Activated CD8-positive, alpha-beta memory T cell treated with anti-CD3 and anti-CD28 coated beads, Interleukin-2, amount 50 U/mL, for 4 hours (primary cell): ENCODE results near the gene NCKIPSD.

Experiments used
- DNase-seq: peaks from one replicate; pipeline ENCODE4 v3.0.0-alpha.2; 2020

NCKIPSD gene

GRCh38 chr3:48678056-48678455, 7.7 kb downstream of the NCKIPSD start:
- DNase-seq, result no peak

GRCh38 chr3:48674505-48674904, 11.2 kb downstream of the NCKIPSD start:
- DNase-seq, result no peak

GRCh38 chr3:48672522-48672921, 13.2 kb downstream of the NCKIPSD start:
- DNase-seq, result no peak

DNA sequence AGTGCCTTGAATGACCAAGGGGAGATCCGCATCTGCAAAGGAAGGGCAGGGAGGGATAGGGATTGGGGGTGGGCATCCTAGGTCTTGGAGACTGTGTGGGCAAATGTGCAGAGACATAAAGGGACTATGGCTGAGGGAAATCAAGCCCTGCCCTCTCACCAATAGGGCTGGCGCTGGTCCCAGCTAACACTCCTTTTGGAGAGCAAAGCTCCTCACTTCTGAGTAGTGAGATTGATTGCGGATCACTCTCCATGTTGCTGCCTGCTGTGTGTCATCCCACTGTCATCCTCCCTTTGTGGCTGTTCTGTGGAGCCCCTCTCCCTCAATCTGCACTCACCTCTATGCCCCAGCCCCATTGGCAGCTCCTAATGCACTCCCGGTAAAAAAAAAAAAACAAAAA, 20.8 kb downstream of the NCKIPSD start:
- DNase-seq, result no peak

GRCh38 chr3:48664313-48664644, 21.4 kb downstream of the NCKIPSD start:
- no peak for DNase-seq

DNA sequence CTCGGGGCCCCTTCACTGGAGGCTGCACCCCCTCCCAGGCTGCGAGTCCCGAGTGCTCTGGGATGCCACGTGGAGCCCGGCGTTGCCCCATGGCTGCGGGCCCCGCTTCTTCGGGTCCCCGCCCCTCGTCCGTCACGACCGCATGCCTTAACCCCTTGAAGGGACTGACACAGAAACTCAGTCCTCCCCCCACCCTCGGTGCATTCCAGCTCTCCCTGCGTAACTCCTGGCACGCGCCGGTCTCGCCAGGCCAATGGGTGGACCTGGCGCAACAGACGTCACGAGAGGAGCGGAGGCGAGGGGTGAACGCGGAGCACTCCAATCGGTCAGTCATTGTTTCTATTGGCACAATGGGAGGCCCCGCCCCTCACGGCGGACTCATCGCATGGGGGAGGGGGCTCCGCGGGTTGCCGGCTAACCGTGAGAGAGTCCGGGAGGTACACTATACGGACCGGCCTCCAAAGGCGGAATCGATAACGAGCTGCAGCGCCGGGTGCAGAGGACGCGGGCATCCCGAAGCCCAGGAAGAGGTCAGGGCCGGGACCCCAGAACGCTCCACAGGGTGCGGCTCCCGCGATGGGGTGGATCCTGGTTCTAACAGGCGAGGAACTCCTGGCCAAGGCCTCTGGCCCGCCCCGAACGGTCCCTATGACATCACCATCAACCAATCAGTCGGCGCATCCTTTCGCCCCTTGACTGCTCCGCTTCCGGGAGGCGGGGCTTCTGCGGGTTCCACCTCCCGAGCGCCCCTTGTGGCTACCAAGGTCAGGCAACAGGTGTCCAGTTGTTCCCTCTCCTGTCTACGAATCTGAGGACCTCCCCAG, 22.0 kb downstream of the NCKIPSD start:
- DNase-seq, result peak; percentile 76

GRCh38 chr3:48662753-48663488, 22.8 kb downstream of the NCKIPSD start, which contains the start of gene CELSR3:
TSS of gene CELSR3 (minus strand) at chr3:48662886. CDS start at chr3:48662634, 252 bp downstream.
- DNase-seq, result no peak

- DNase-seq, result no peak
Measured at GRCh38 chr3:48662145-48662752, 23.5 kb downstream of the NCKIPSD start.

- DNase-seq, result peak; percentile 67
Measured at GRCh38 chr3:48661501-48662144, 24.1 kb downstream of the NCKIPSD start.

GRCh38 chr3:48660800-48661400, 24.8 kb downstream of the NCKIPSD start:
- DNase-seq, result no peak

DNA sequence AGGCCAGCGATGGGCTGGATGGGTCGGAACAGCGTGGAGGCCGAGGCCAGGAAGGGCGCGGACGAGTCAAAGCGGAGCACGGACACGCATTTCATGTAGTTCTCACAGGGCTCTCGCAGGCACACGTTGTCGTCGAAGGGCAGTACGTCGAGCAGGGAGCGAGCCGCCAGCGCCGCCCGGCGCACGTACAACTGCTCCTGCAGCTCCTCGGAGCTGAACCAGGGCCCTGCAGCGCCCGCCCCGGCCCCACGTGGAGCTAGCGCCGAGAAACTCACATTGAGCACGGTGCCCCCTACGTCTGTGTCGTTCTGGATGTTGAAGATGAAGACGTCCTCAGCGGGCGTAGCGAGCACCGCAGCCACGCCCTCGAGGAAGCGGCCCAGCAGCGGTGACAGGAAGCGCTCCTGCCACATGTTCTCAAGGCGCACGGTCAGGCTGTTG, 28.9 kb downstream of the NCKIPSD start:
- DNase-seq, result peak; percentile 37

- DNase-seq, result peak; percentile 86
Measured at GRCh38 chr3:48656061-48656840, 29.5 kb downstream of the NCKIPSD start.

GRCh38 chr3:48655606-48656005, 30.1 kb downstream of the NCKIPSD start:
- peak; percentile 61 for DNase-seq

- DNase-seq, result no peak
Measured at GRCh38 chr3:48655063-48655462, 30.7 kb downstream of the NCKIPSD start.

GRCh38 chr3:48652923-48653715, 32.6 kb downstream of the NCKIPSD start:
- no peak for DNase-seq

DNA sequence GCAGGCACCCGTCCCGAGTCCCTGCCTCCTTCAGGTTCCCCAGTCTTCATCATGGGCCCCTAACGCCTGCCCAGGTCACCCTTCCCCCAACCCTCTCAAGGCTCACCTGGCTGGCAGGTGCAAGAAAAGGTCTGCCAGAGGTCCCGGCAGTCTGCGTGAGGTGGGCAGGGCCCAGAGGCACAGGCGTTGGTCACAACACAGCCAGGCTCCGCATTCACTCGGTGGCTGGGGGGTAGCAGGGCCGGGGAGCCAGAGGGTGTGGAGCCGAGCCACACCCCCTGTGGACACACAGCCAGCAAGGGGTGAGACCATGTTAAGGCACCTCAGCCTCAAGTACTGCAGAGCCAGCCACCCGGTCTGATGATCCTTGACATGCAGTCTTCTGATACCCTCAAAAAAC, 33.9 kb downstream of the NCKIPSD start:
- DNase-seq, result no peak

GRCh38 chr3:48650723-48651122, 35.0 kb downstream of the NCKIPSD start:
- no peak for DNase-seq

- DNase-seq, result no peak
Measured at GRCh38 chr3:48648188-48648850, 37.4 kb downstream of the NCKIPSD start.

DNA sequence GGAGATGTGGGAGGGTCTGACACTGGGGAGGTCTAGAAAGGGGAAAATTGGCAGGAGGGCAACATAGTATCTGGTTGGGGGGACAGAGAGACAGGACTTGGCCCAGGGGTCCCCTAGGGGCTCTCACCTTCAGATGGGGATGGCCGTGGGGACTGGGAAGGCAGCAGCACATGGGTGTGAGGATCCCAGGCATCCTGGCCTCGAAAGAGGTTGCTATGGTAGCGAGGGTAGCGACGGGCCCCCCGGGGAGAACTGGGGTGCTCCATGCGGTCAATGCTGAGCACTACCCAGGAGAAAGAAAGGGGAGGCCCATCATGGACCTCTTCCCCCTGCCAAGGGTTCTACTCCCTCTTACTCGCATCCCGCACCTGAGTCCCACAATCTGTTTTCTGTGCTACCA, 38.0 kb downstream of the NCKIPSD start:
- DNase-seq, result no peak
